Frontal cortex (tissue), 1 donor: ENCODE data around the gene SLC43A2. TPM values are rescaled to one million over a fixed set of nuclear protein-coding genes. Genes with fewer than 3 reads are reported as not detected.

Source experiments
- small RNA-seq: library from RNA; depleted of rRNA; stranded (forward); fragments of <200 nt; gene quantifications from one replicate; pipeline ENCODE3, GENCODE V24; 2014
- total RNA-seq: library from RNA; depleted of rRNA; stranded (reverse); fragments of >200 nt; gene quantifications from one replicate; pipeline ENCODE4 v1.2.3, GENCODE V29; 2014

SLC43A2 gene
- total RNA-seq, 1 donor from 2014 or later, result 15.5 TPM

Small RNA genes lying within 50 kb of the gene (small RNA-seq; reads per million reads assigned to genes)
- gene RN7SL105P, result not detected

Other genes with a start within 250 kb of the SLC43A2 start
- 597 TPM for gene YWHAE, start 228.6 kb downstream of the SLC43A2 start, total RNA-seq
- gene CRK, start 172.6 kb downstream of the SLC43A2 start, total RNA-seq, result 164 TPM
- gene MYO1C, start 136.1 kb downstream of the SLC43A2 start, total RNA-seq, result 9.0 TPM
- 28.5 TPM for gene INPP5K, start 112.2 kb downstream of the SLC43A2 start, total RNA-seq
- 18.8 TPM for gene PITPNA, start 66.0 kb downstream of the SLC43A2 start, total RNA-seq
- 3.3 TPM for gene SCARF1, start 16.9 kb upstream of the SLC43A2 start, total RNA-seq
- 2.9 TPM for gene RILP, start 21.0 kb upstream of the SLC43A2 start, total RNA-seq
- gene PRPF8, start 56.0 kb upstream of the SLC43A2 start, total RNA-seq, result 75.0 TPM
- gene TLCD2, start 81.5 kb upstream of the SLC43A2 start, total RNA-seq, result 0.41 TPM
- gene WDR81, start 95.9 kb upstream of the SLC43A2 start, total RNA-seq, result 10.2 TPM
- gene SERPINF2, start 114.0 kb upstream of the SLC43A2 start, total RNA-seq, result not detected
- 9.0 TPM for gene SERPINF1, start 133.2 kb upstream of the SLC43A2 start, total RNA-seq
- 8.6 TPM for gene SMYD4, start 201.1 kb upstream of the SLC43A2 start, total RNA-seq
- 19.2 TPM for gene RPA1, start 201.2 kb upstream of the SLC43A2 start, total RNA-seq